KMS-11 (cell line): ENCODE data around the gene SLC8A1.

Experiments
- H2AFZ ChIP-seq: fragments of 200-600 bp; sonication (generic); 2 replicates; pipeline ENCODE4 v1.6.1; 2016; ENCODE audit warnings: antibody characterized with exemption, mixed run types, low read depth
- H3K27ac ChIP-seq: fragments of 200-600 bp; sonication (generic); 2 replicates; pipeline ENCODE4 v1.6.1; 2016; ENCODE audit warnings: mild to moderate bottlenecking, mixed run types
- H3K27me3 ChIP-seq: fragments of 200-600 bp; sonication (generic); 2 replicates; pipeline ENCODE4 v1.6.1; 2017; ENCODE audit warnings: mild to moderate bottlenecking, low read depth, mixed run types, moderate library complexity; ENCODE audit not compliant: insufficient read depth
- H3K36me3 ChIP-seq: fragments of 200-600 bp; sonication (generic); 2 replicates; pipeline ENCODE4 v1.6.1; 2017; ENCODE audit warnings: mild to moderate bottlenecking, mixed run types; ENCODE audit not compliant: insufficient read depth
- H3K4me1 ChIP-seq: fragments of 200-600 bp; sonication (generic); 2 replicates; pipeline ENCODE4 v1.6.1; 2016; ENCODE audit warnings: mild to moderate bottlenecking, low read depth, mixed run types; ENCODE audit not compliant: poor library complexity, severe bottlenecking
- H3K4me2 ChIP-seq: fragments of 200-600 bp; sonication (generic); 2 replicates; pipeline ENCODE4 v1.7.0; 2016; ENCODE audit warnings: mild to moderate bottlenecking, mixed run types
- H3K4me3 ChIP-seq: fragments of 200-600 bp; sonication (generic); IDR thresholded peaks from 2 replicates; pipeline ENCODE4 v1.6.1; 2017; ENCODE audit warnings: low read depth, low read length, mixed read lengths; ENCODE audit not compliant: insufficient read depth
- H3K79me2 ChIP-seq: fragments of 200-600 bp; sonication (generic); 2 replicates; pipeline ENCODE4 v1.6.1; 2016; ENCODE audit warnings: low read depth, mixed run types; ENCODE audit not compliant: insufficient read depth
- H3K9ac ChIP-seq: fragments of 200-600 bp; sonication (generic); 2 replicates; pipeline ENCODE4 v1.6.1; 2016; ENCODE audit warnings: mild to moderate bottlenecking, mixed run types
- H4K20me1 ChIP-seq: fragments of 200-600 bp; sonication (generic); 2 replicates; pipeline ENCODE4 v1.6.1; 2016; ENCODE audit warnings: mild to moderate bottlenecking, mixed run types; ENCODE audit not compliant: insufficient read depth
- CTCF ChIP-seq: fragments of 200-600 bp; sonication (generic); conservative IDR thresholded peaks from 2 replicates; pipeline ENCODE4 v1.6.1; 2017; ENCODE audit warnings: low read depth, mild to moderate bottlenecking, antibody characterized with exemption, low read length, moderate library complexity, mixed read lengths

Gene SLC8A1

DNA sequence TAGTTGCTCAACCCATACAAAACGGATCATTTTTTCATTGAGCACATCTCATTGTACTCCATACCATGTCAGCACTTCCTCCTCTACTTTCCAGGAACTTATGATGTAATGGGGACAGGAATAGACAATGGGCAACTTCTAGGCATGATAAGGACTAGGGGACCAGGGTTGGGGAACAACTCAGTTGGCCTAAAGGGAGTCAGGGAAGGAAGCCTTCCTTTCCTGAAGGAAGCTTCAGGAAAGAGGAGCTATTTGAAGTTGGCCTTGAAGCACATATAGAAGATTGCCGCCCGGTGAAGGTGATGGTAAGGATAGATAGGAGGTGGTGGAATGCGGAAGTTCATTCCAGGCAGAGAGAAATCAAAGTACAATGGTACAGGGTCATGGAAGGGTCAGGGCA lies 283.9 kb downstream of the SLC8A1 start:
- no peaks in the 10 kb centered on the region for H4K20me1 ChIP-seq
- no peak overlapping the region for H3K4me3 ChIP-seq
- H3K36me3 ChIP-seq: no peaks in the 10 kb centered on the region
- TF ChIP-seq CTCF: no peak
- peak overlapping the region; percentile 57; the same call in 1 of the 2 replicates for H3K4me2 ChIP-seq
- H3K79me2 ChIP-seq: no peaks in the 10 kb centered on the region
- no peak overlapping the region; the same call in 1 of the 2 replicates for H3K27ac ChIP-seq
- H3K9ac ChIP-seq: no peak overlapping the region
- H3K27me3 ChIP-seq: no peaks in the 10 kb centered on the region
- peaks cover 46% of the 10 kb centered on the region for H3K4me1 ChIP-seq
- H2AFZ ChIP-seq: no peak overlapping the region

DNA sequence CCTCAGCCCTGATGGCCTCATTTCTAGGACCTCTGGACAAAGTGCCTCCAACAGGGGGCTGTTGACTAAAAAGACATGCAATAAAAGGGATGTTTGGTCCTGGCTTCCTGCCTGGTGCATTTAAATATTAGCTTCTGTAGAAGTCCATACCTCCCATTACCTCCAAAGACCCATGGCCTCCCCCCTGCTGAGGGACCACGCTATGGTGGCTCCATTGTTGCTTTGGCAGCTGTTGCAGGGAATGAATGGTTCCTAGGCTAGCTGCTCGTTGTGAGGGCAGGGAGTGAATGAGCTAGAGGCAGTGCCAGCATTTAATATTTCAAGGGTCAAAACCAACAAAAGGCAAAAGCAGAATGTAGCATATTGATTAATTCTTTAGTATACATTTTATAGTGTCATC lies 285.9 kb downstream of the SLC8A1 start:
- Histone ChIP-seq H3K36me3 (no peaks in the 10 kb centered on the region), H2AFZ (no peak overlapping the region), H3K4me3 (no peak overlapping the region), H3K4me1 (peaks cover 66% of the 10 kb centered on the region), H3K79me2 (no peaks in the 10 kb centered on the region), H3K4me2 (no peak overlapping the region), H3K27ac (no peak overlapping the region), H3K9ac (no peak overlapping the region), H4K20me1 (no peaks in the 10 kb centered on the region), H3K27me3 (no peaks in the 10 kb centered on the region)
- no peak for TF ChIP-seq CTCF

DNA sequence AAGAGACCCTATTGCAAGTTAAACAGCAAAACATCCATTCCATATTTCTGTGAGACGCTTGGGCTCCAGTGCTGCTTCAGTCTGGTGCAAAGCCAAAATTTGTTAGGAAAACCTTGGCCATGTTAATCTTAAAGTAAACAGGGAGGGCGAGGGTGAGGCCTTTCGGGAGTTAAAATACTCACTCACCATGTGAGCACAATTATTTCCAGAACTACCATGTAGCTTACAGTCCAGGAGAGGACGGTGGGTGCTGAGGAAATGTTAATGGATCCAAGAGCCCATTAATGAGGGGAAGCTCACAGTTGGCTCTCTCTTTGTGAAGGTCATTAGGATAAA lies 286.4 kb downstream of the SLC8A1 start:
- H3K27ac ChIP-seq: no peak overlapping the region
- no peak overlapping the region for H3K9ac ChIP-seq
- peaks cover 71% of the 10 kb centered on the region for H3K4me1 ChIP-seq
- no peak overlapping the region for H3K4me3 ChIP-seq
- H3K36me3 ChIP-seq: no peaks in the 10 kb centered on the region
- TF ChIP-seq CTCF: no peak
- no peaks in the 10 kb centered on the region for H3K27me3 ChIP-seq
- no peak overlapping the region for H3K4me2 ChIP-seq
- no peak overlapping the region for H2AFZ ChIP-seq
- H3K79me2 ChIP-seq: no peaks in the 10 kb centered on the region
- H4K20me1 ChIP-seq: no peaks in the 10 kb centered on the region

DNA sequence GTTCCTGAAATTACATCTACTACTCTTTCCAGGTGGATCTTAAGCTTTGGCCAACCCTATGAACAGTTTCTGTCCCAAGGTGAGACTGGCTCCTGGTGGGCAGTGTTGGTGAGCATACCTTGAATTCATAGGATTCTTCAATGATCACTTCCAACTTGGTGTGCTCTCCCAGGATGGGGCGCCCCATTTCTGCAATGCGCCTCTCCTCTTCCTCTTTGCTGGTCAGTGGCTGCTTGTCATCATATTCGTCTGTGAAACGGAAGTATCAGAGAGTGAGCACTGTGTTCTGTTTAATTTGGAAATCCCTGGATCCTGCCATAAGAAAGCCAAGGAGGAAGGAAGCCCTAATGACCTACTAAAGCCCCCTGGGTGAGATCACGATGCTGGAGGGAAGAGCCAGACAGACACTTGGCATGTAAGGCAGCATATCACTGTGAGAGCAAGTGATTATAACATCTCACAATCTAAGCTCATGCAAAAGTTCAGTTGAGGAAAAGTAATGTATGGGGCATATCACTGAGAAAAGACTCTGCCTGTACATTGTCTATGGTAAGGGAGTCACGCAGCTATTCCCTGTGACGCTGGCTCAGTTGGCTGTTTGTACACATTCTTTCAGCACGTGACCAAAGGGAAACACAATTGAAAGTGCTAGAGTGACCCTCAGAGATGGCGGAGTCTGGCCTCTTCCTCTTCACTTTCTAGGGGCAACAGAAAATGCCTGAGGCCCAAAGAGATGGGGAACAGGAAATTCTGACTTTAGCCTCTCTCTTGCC lies 287.0 kb downstream of the SLC8A1 start:
- Histone ChIP-seq H3K4me1 (peaks cover 72% of the 10 kb centered on the region), H3K9ac (no peak overlapping the region), H3K4me2 (no peak overlapping the region), H3K36me3 (no peaks in the 10 kb centered on the region), H3K4me3 (no peak overlapping the region), H2AFZ (no peak overlapping the region), H3K27me3 (no peaks in the 10 kb centered on the region), H4K20me1 (no peaks in the 10 kb centered on the region), H3K79me2 (no peaks in the 10 kb centered on the region), H3K27ac (no peak overlapping the region)
- no peak for TF ChIP-seq CTCF
